KOPT-K1 (cell line): ENCODE data around the gene PMM2.

Experiments used
- H3K27ac ChIP-seq: fragments of 200-600 bp; sonication (generic); 2 replicates; pipeline ENCODE4 v1.5.1; 2016; ENCODE audit warnings: antibody characterized with exemption, mild to moderate bottlenecking, low read depth, low read length; ENCODE audit not compliant: poor library complexity, severe bottlenecking
- H3K36me3 ChIP-seq: fragments of 200-600 bp; sonication (generic); 2 replicates; pipeline ENCODE4 v1.5.1; 2017; ENCODE audit warnings: antibody characterized with exemption, mild to moderate bottlenecking, low read length, moderate library complexity; ENCODE audit not compliant: insufficient read depth
- H3K9me3 ChIP-seq: fragments of 200-600 bp; sonication (generic); 2 replicates; pipeline ENCODE4 v1.5.1; 2017; ENCODE audit warnings: antibody characterized with exemption, low read length, mild to moderate bottlenecking; ENCODE audit not compliant: insufficient read depth, poor library complexity, severe bottlenecking

The PMM2 gene

DNA sequence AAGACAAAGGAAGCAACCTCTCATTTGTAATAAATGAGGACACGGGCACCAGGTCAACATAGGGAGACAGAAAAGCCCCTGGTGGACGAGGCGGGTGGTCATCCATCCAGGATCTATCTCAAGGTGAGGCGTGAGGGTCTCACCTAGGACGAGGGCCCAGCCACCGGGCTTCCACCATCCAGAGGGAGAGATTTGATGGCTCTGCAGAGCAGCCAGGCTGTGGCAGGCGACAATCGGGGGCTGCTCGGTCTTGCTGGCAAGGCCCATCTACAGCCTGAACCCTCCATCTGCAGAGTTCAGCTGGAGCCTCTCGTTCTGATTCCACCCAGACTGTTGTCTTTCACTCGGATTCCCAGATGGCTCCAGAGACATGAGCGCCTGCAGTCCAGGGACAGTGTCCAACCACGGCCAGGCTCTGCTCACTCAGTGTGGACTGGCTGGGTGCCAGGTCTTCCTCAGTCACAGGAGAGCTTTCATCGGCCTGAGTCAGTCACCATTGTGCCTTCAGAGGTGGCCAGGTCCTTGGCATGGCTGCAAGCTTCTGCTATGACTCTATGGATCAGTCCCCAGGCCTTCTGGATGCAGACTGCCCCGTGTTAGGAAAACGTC lies 90.4 kb downstream of the PMM2 start:
- H3K9me3 ChIP-seq = no peaks in the 10 kb centered on the region
- no peak overlapping the region for H3K27ac ChIP-seq
- peaks cover 61% of the 10 kb centered on the region for H3K36me3 ChIP-seq

DNA sequence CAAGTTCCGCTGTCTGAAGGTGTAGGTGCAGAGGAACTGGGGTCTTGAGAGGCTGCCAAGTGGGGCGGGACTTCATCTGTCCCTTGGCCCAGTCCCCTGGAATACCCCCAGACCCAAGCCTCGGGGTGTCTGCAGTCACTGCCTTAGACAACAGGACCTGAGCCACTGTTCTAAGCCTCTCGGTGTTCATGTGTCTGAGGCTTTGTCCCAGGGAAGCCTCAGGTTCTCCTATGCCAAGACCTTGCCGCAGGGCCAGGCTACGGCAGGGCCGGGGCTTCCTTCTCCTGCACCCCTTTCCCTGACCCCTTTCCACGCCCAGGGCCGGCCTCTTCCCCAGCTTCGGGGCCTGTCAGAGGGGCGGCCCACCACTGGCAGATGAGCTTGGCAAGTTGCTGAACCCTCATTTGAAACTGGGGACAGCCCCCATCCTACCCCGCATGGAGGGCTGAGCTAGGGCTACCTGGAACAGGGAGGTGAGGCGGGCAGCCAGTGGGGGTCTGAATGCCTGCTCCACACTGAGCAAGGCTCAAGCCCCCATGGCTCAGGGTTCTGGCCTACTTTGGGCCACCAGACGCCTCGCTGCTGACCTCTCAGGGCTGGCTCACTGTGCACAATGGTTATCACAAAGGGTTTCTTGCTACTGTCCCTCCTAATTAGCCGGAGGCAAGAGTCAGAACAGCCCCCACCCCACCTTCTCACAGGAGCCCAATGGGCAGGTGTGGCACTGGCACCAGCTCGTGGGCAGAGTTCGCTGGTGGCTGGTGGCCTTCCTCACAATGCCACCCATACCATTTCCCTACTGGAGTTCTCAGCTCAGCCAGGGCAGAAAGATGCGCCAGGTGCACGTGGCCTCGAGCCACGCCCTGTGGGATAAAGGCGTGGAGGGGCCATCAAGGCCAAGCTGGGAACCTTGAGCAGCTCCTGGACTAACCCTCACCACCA lies 91.6 kb downstream of the PMM2 start:
- H3K9me3 ChIP-seq = no peaks in the 10 kb centered on the region
- peaks cover 72% of the 10 kb centered on the region for H3K36me3 ChIP-seq
- H3K27ac ChIP-seq = no peak overlapping the region

DNA sequence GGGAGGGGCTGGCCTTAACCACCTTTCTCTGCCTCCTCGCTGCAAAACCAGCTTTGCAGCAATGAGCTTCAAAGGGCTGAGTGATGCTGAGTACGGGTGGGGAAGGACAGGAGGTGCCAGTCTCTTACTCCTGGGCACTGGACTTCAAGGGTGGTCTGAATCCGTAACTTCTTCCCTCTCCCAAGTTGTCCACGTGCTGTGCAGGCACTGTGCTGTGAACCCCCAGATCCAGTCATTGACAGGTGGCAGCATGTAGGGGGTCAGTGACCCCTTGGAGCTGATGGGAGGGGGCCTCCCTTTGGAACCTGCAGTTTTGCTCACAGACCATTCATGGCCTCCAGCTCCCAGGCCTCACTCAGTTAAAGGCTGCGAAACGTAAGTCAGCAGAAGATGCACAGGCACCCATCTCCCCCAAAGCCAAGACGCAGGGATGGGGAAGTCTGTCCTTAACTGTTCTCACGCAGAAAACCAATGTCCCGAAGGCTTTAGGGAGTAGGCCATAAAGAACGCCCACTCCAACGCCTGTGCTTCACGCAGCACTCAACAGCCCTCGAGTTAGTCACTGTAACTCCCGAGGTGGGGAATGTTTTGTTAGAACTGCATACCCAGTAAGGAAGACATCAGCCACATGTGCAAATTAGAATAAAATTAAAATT lies 92.4 kb downstream of the PMM2 start:
- H3K9me3 ChIP-seq = no peaks in the 10 kb centered on the region
- peaks cover 80% of the 10 kb centered on the region for H3K36me3 ChIP-seq
- H3K27ac ChIP-seq = no peak overlapping the region

DNA sequence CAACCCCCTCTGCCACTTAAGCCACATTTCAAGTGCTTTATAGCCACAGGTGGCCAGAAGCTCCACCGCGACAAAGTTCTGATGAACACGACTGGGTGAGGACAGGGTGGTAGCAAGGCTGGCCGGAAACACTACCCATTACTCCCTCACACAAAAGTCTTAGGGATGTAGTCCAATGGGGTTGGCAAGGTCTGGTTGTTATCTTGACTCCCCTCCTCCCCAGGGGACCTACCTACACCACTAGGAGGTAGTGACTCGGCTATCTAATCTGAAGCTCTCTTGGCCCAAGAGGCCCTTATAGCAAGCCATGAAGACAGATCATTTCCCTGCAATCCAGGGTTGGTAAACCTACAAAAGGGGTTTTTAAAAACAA lies 92.9 kb downstream of the PMM2 start:
- Histone ChIP-seq H3K36me3 (peaks cover 85% of the 10 kb centered on the region), H3K9me3 (no peaks in the 10 kb centered on the region), H3K27ac (no peak overlapping the region)

DNA sequence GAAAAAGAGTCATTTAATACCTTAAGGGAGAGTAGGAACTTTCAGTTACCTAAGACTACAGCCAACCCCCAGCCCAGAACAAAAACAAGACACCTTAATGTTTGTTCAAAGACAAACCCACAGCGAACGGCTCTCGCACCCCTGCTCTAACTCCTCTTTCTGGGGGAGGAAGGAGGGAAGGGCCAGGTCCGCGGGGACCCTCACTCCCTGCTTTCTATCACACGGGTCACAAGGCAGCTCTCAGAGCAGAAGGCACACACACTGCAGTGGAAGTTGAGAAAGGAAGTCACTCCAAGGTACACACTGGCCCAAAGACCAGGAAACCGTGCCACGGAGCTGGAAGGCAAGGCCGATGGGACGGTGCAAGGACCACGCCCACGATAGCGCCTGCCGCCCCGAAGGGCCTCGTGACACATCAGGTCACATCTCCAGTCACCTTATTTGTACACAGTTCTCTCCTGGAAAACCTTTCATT lies 94.5 kb downstream of the PMM2 start:
- no peaks in the 10 kb centered on the region for H3K9me3 ChIP-seq
- H3K36me3 ChIP-seq = peaks cover 100% of the 10 kb centered on the region
- no peak overlapping the region for H3K27ac ChIP-seq

DNA sequence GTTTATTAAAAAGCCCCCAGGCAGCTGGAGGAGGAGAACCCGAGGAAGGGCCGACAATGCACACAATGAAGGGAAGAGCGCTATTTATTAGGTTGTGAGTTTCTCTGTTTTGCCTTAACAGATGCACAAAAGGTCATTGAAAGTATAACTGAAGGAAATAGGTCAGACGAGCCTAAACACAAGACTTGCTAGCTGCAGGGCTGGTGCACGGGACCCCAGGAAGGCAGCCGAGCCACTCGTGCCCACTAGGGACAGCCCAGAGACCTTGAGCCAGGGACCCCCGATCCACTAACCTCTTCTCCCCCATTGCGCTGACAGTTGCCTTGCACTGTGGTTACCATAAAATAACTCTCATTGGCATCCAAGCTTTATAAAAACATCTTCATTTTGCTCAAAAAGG lies 95.8 kb downstream of the PMM2 start:
- Histone ChIP-seq H3K36me3 (peaks cover 100% of the 10 kb centered on the region), H3K9me3 (no peaks in the 10 kb centered on the region), H3K27ac (no peak overlapping the region)

DNA sequence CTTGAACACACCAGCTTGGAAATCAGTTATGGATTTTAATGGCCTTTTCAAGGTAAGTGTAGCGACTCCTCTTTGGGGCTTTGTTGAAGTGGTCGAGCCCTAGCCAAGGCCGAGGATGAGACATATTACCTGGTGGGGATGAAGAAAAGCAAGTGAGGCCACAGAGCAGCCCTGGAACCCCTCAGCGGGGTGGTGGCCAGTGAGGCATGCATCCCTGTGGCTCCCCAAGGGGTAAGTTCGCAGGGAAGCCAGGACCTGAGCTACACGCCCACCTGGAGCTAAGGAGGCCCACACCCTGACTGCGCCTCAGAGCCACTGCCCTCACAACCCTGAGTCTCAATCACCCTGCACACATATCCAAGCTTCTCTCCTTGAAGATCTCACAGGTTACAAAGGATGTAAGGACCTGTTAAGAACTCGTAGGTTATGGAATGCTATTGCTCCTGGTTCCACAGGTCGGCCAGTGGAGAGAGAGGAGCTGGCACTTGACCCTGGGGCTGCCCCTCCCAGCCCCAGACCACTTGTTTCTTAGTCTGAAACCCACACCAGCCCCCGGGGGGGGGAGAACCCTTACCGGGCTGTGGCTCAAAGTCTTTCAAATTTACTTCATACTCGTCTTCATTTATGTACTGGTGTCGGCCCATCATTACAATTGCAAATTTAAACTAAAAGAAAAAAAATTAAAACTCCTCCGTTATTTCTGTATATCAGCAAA lies 96.5 kb downstream of the PMM2 start:
- Histone ChIP-seq H3K36me3 (peaks cover 100% of the 10 kb centered on the region), H3K9me3 (no peaks in the 10 kb centered on the region), H3K27ac (no peak overlapping the region)

DNA sequence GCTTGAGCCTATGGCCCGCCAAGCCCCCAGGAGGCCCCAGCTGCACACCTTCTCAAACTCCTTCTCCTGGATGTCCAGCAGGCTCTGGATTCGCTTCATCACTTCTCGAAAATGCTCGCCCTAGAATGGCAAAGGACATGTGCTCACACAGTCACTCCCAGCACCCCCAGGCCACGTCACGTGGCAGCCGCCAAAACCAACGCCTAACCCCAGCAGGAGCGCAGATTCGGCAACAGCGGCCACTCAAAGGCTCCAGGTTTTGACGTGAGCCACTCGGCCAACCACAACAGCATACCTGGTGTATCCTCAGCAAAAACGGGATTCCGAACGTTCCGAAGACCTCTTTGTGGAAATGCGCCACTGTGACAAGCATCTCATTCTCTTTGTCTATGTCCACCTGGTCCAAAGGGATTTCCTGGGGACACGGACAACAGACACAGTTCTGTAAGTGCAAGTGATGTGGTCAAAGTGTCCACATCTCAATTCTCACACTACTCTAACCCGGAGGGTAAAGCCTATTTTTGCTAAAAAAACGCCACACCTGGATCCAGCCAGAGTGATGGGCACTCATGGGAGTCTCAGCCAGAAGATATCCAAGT lies 97.2 kb downstream of the PMM2 start:
- no peak overlapping the region for H3K27ac ChIP-seq
- peaks cover 100% of the 10 kb centered on the region for H3K36me3 ChIP-seq
- H3K9me3 ChIP-seq = no peaks in the 10 kb centered on the region

DNA sequence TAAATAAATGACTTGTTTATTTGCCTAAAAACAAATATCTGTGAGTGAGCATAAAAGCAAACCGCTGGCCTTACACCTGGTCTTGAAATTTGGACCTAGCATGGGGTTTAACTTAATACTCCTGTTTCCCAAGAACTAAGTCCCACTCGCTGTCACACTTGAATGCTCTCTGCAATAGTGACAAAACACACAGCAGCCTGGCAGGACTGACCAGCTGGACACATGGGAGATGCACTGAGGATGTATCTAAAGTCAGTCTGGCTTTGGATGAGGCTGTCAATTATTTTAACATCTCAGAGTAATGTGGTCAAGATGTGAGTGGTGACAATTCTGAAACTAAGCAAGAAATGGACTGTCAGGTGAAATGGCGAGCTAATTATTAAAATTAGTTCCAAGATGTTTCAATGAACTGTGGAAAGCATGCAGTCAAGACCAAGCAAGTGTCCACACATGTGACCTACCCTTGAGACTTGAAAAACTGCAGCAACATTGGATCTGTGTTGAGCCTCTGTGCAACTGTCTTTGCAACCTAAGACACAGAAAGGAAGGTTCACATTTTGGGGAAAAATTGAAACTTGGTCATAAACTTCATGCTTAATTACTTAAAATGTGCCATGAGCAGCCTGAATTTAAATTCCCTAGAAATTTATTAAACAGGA lies 101.2 kb downstream of the PMM2 start:
- H3K36me3 ChIP-seq = peaks cover 100% of the 10 kb centered on the region
- no peaks in the 10 kb centered on the region for H3K9me3 ChIP-seq
- H3K27ac ChIP-seq = no peak overlapping the region
